ENCODE measurements around the gene PTPRM. TPM values are rescaled to one million over a fixed set of nuclear protein-coding genes. Genes with fewer than 3 reads are reported as not detected.

PTPRM gene
- total and polyA plus RNA-seq, 12 donors = 31.7 to 116 (median 61.2) TPM

GRCh38 chr18:8011906-8012305, 444.8 kb downstream of the PTPRM start:
- WGBS, 4 donors = 69 to 93% (median 83%) methylated on average over 4 of the region's 4 CpGs
- H3K9me3 ChIP-seq (replicated peaks in 1 of 3) = no peaks in the 10 kb centered on the region
- H3K4me1 ChIP-seq (replicated peaks in 1 of 2) = no peaks in the 10 kb centered on the region
- TF ChIP-seq POLR2A (IDR thresholded peaks at IDR 0.05) (no peak), CTCF (IDR thresholded peaks at IDR 0.05) (no peak)
- DNase-seq = no peak
- no peaks in the 10 kb centered on the region for H3K36me3 ChIP-seq (replicated peaks in 1 of 2)
- H3K27me3 ChIP-seq = no peaks in the 10 kb centered on the region
- intact Hi-C loops (cut with DNase I) = no loop called here
- H3K27ac ChIP-seq = no peak overlapping the region
- no peak overlapping the region for H3K4me3 ChIP-seq

GRCh38 chr18:8018701-8019331, 451.7 kb downstream of the PTPRM start:
- no peak overlapping the region for H3K27ac ChIP-seq
- no peaks in the 10 kb centered on the region for H3K9me3 ChIP-seq (replicated peaks in 1 of 3)
- no peaks in the 10 kb centered on the region for H3K27me3 ChIP-seq
- H3K36me3 ChIP-seq (replicated peaks in 1 of 2) = no peaks in the 10 kb centered on the region
- WGBS, 4 donors = 64 to 67% (median 65%) methylated on average over 6 of the region's 6 CpGs
- no peaks in the 10 kb centered on the region for H3K4me1 ChIP-seq (replicated peaks in 1 of 2)
- intact Hi-C loops (cut with DNase I) = no loop called here
- no peak overlapping the region for H3K4me3 ChIP-seq
- DNase-seq = no peak
- TF ChIP-seq CTCF (IDR thresholded peaks at IDR 0.05) (no peak), POLR2A (IDR thresholded peaks at IDR 0.05) (no peak)

- H3K9me3 ChIP-seq (replicated peaks in 1 of 3) = no peaks in the 10 kb centered on the region
- no peaks in the 10 kb centered on the region for H3K27me3 ChIP-seq
- no peak for DNase-seq
- H3K36me3 ChIP-seq (replicated peaks in 1 of 2) = no peaks in the 10 kb centered on the region
- intact Hi-C loops (cut with DNase I) = no loop called here
- WGBS, 4 donors = 92 to 99% (median 97%) methylated on average over 1 of the region's 1 CpG
- no peak overlapping the region for H3K4me3 ChIP-seq
- no peaks in the 10 kb centered on the region for H3K4me1 ChIP-seq (replicated peaks in 1 of 2)
- no peak overlapping the region for H3K27ac ChIP-seq
- TF ChIP-seq POLR2A (IDR thresholded peaks at IDR 0.05) (no peak), CTCF (IDR thresholded peaks at IDR 0.05) (no peak)
These were observed 452.5 kb downstream of the PTPRM start for GRCh38 chr18:8019600-8019999.

- Histone ChIP-seq H3K27me3 (no peaks in the 10 kb centered on the region), H3K27ac (no peak overlapping the region), H3K9me3 (replicated peaks in 1 of 3) (no peaks in the 10 kb centered on the region), H3K36me3 (replicated peaks in 1 of 2) (no peaks in the 10 kb centered on the region), H3K4me1 (replicated peaks in 1 of 2) (no peaks in the 10 kb centered on the region), H3K4me3 (no peak overlapping the region)
- no peak for DNase-seq
- intact Hi-C loops (cut with DNase I) = no loop called here
- 68 to 71% (median 70%) methylated on average over 7 of the region's 7 CpGs for WGBS, 4 donors
- TF ChIP-seq POLR2A (IDR thresholded peaks at IDR 0.05) (no peak), CTCF (IDR thresholded peaks at IDR 0.05) (no peak)
These were observed 453.2 kb downstream of the PTPRM start for GRCh38 chr18:8020132-8020846.
